Stimulated activated CD4-positive, alpha-beta T cell treated with anti-CD3 and anti-CD28 coated beads, Interleukin-4, amount 100 ng/mL, for 24 hours (primary cell): ENCODE data around the gene TGM4.
"Not testable (repeated sequence)": the region's sequence is repeated elsewhere in the genome, so short reads cannot be mapped to it uniquely, and the experiment has no call there.

ENCODE experiments used
- DNase-seq: peaks from one replicate; pipeline ENCODE4 v3.0.0-alpha.2; 2020

TGM4 gene

GRCh38 chr3:44918087-44918486 is 43.7 kb downstream of the TGM4 start:
- no peak for DNase-seq

DNA sequence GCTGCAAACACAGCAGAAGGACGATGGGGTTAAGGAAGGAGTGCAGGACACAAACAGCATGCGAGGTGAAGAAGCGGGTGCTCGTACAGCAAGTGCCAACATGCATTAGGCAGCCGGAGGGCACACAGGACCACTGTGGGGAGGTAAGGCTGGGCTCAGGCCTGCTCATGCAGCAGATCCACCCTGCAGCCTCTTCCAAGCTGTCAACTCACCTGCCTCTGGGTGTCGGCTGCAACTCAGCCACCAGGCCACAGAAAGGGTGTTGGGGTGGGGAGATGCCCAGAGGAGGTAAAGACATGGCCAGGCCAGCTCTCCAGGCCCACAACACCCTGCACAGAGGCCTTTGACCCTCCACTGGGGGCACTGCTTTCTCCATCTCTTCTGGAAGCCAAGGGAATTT is 44.2 kb downstream of the TGM4 start:
- no peak for DNase-seq

DNA sequence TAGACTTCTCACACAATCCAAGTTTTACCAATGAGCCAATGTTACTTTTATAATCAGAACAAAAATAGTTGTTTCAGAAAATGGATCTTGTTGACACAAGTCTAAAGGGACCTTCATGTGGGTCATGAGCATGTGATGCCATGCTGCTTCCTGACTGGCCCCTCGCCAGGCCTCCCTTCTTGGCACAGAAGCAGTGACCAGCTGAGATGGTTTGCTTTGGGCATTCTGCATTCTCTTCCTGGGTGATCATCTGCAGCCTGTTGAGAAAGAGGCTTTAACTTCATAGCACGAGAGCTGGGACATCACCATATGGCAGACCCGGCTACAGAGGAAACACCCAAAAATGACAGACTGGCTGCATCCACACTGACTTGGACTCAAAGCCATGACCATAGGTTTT is 45.7 kb downstream of the TGM4 start:
- no peak for DNase-seq

DNA sequence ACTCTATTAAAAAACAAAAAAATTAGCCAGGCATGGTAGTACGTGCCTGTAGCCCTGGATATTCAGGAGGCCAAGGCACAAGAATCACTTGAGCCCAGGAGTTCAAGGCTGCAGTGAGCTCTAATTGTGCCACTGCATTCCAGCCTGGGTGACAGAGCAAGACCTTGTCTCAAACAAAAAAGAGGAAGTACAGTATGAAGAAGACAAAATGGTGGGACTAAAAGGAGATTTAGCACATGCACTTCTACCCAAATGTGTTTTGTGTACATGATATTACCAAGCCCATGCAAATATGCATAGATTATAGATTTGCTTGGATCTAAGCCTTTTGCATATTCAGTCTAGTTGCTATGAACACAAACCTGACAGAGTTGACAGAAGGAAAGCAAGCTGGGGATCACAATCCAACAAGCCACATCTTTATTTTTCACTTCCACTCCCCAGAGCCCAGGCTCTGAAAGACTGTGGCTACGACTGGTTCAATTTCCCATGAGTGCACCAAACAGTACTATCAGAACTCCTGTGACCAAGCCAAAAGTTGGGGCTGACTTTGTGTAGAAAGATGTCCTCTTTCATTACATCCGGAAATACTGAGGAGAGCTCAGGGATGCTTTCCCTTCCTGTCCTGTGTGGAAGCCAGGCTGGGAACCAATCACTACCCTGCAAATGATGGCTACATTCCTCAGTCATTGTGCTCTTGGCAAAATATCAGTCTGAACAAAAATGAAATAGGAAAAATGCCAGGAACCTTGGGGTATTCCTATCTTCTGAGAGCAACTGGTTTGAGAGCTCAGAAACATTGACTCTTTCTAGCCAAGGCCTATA is 49.4 kb downstream of the TGM4 start:
- DNase-seq, result no peak

DNA sequence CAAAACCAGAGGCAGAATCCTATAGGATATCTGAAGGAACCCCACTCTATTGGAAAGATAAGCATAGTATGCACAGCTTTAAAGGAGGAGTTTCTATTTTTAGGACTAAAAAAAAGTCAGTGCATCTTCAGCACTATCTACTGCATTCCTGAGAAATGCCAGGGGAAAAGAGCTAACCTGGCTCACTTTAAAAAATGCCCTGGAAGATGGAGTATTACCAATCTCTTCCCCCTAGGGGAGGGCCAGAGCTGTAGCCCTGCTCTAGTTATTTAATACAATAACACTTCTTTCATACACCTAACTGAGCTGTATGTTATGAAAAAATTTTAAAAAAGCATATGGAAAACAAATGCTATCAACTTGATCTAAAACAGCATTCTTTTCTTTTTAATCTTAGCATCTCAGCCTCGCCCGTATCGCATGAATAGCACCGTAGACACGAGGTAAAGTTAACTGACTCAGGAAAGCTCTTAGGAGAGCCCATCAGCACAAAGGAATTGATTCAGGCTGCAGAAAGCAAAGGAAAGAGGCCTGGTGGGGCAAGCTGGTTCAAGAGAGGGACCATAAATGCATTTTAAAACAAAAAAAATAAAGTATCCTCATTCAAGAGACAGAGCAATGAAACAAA is 50.2 kb downstream of the TGM4 start:
- no peak for DNase-seq

DNA sequence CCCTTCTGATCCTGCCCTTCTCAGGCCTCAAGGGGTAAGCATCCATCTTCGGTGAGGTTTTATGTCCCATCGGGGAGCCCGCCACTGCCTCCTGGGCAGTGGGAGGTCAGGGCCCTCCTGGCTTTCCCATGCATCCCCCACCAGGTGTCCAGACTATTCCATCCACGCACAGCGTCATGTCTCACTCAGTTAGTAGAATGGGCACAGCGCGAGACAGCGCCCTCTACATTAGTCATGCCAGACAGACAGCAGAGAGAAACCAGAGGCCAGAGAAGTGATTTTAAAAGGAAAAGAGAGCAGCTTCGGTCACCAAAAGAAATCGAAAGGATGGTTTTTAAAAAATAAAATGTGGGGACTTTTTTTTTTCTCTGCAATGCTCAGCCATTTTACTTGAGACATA is 51.8 kb downstream of the TGM4 start:
- DNase-seq, result no peak

DNA sequence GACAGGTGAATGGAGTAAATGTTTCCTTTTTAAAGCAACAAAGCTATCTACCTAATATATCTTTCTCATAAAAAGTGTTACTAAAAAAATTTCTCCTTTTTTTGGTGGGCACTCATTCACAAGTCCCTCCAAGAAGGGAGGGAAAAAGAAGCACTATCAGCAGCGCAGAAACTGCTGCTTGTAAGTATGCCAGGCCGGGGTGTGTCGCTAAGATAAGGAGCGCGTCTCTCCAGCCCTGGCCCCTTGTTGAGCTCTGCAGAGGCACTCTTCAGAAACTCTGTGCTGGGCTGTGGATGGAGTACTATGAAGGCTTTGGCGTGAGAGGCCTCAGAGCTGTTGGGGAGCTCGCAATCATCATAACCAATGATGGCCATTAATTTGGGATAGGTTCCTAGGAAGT is 52.5 kb downstream of the TGM4 start:
- no peak for DNase-seq

- no peak for DNase-seq
These were observed 53.0 kb downstream of the TGM4 start for GRCh38 chr3:44927371-44927770.

DNA sequence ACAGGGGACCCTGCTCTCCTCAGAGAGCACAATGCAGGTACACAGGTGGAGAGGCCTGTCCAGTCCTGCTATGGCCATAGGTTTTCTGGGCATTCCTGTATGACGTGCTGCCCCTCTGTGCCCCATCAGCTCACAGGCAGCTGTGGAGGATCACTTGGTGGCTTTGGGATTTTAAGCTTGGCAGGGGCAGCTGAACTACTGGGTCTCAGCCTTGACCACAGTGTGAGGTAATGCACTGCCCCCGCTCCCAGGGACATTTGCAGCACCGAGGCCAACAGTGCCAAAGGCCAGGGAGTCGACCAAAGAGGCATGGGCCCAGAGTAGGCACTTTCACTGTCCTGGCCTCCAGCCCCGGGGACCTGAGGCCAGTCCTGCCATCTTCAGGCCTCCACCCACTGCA is 55.4 kb downstream of the TGM4 start:
- DNase-seq, result no peak

DNA sequence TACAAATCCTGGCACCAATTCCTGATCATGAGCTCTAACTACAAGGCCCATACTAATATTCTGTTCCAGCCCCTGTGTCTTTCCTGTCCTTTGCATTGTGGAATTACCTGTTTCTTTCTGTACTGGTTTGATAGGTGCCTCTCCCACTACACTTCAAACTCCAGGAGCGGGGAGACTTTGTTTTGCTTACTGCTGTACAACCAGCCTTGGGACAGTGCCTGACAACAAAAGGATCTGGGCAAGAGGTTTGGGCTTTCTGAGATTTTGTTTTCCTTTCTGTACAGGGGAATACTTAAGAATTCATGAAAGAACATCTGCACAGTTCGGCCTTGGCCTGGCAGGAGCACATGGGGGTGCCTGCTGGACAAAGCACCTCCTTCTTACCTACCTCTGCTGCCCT is 56.5 kb downstream of the TGM4 start:
- no peak for DNase-seq

DNA sequence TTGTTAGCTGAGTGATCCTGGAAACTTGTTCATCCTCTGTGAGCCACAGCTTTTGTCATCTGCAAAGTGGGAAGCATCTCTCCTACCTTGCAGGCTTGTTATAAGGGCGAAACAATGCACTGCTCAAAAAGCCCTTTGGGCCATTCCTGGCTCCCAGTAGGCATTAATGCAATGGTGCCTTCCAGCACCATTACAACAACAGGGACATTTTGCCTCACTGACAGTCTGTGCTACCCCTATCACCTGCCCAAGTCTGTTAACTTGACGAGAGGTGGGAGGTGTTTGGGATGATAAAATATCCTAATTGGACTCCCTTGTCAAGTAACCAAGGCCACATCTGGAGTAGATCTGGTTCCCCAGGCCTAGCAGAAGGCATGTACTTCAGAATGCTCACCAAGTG is 57.4 kb downstream of the TGM4 start:
- DNase-seq, result no peak

DNA sequence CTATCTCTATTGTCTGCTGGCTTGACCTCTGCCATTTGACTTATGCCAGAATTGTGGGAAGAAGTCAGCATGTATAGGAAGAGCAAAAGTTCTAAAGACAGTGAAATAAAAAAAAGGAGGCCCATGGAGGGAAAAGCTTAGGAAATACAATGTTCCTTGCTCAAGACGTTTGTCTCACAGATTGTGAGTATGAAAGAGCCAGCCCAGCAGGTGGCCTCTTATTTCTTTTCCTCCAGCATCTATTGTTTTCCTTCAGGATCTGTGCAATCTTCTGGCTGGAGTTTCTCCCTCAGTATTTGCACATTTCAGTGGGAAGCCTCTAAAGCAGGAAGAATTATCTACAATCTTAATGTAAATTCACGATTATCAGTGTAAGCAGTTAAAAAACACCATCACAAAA is 57.9 kb downstream of the TGM4 start:
- DNase-seq, result no peak

GRCh38 chr3:44932986-44933944 is 58.9 kb downstream of the TGM4 start:
- no peak for DNase-seq

DNA sequence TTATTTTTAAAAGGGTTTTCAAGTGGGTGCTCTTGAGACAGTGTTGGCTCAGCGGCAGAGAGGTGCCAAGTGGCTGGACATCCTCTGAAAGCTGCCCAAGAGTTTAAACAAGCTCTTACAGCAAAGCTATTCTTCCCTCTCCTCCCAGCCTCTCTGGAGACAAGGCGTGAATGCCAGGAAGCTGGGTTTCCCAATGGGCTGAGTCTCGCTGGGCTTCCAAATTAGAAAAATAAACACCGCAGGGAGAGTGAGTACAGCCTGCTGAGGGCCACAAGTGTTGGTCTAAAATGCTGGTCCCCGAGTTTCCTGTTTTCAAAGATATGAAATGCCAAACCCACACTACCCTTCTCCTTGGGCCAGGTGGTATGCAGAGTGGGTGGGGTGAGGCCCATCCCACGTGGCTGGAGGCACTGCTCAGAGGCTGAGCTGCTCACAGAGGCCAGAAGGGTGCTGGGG is 65.2 kb downstream of the TGM4 start:
- DNase-seq, result no peak

GRCh38 chr3:44942202-44942921 is 68.0 kb downstream of the TGM4 start:
- no peak for DNase-seq

- DNase-seq, result no peak
These were observed 73.8 kb downstream of the TGM4 start for GRCh38 chr3:44948239-44948638.

DNA sequence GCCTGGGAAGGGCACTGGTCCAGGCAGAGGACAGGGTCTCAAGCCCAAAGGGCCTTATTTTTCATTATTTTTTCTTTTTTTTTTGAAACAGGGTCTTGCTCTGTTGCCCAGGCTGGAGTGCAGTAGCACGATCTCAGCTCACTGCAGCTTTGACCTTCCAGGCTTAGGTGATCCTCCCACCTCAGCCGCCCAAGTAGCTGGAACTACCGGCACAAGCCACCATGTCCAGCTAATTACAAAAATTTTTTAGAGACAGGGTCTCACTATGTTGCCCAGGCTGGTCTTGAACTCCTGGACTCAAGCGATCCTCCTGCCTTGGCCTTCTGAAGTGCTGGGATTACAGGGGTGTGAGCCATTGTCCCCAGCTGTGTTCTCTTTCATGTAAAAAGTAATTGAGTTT is 75.4 kb downstream of the TGM4 start:
- DNase-seq, result not testable (repeated sequence)

DNA sequence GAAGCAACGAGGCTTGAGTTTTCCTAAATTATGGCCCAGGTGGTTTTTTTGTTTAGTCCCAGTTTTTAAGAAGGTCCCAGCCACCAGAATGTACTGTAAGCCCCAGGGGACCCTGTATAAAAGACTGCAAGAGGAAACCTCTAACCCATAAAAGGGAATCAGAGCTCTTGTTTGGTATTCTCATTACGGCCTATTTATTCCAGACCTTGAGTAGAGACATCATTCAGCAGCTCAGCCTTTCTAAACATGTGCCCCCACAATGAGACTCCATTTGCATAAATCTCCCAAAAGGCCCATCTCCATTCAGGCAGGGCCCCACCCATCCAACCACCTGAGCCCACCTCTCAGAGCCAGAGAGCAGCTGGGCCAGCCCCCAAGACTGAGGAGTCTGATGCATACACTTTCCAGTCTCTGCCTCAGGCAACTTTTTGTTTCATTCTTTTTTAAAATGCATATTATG is 75.9 kb downstream of the TGM4 start:
- DNase-seq, result no peak

GRCh38 chr3:44952689-44953088 is 78.3 kb downstream of the TGM4 start:
- no peak for DNase-seq

DNA sequence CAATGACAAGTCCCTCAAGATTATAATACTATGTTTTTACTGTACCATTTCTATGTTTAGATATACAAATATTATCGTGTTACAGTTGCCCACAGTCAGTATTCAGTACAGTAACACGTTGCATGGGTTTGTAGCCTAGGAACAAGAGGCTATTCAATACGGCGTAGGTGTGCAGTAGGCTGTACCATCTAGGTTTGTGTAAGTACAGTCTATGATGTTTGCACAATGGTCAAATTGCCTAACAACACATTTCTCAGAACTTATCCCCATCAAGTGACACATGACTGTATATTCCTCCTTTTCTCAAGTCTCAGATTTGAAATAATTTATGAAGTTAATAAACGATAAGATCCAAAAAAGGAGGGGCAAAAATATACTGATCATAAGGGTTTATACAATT is 79.9 kb downstream of the TGM4 start:
- no peak for DNase-seq

- no peak for DNase-seq
These were observed 80.6 kb downstream of the TGM4 start for GRCh38 chr3:44954962-44955361.

- DNase-seq, result no peak
These were observed 81.5 kb downstream of the TGM4 start for GRCh38 chr3:44955917-44956316.

GRCh38 chr3:44957986-44958385 is 83.6 kb downstream of the TGM4 start:
- DNase-seq, result no peak
